HG03139 (cell line): ENCODE data around the gene WDR73.

Source experiments
- ATAC-seq: cut with Tn5 transposase; IDR thresholded peaks from one replicate; pipeline ENCODE4 v1.9.1; 2021; ENCODE audit not compliant: unreplicated experiment

WDR73 gene

DNA sequence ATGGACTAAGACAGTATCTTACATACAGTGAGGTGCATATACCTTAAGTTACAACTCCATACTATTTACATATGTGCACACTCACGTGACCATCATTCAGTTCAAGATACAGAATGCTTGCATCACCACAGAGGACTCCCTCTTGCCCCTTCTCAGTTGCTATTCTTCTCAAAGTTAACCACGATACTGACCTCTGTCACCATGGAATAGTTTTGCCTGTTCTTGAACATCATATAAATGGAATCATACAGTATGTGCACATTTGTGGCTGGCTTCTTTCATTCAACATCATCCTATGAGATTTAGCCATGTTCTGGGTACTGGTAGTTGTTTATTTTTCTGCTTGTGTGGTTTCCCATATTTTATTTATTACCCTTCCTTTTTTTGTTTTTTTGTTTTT, 63.7 kb downstream of the WDR73 start:
- no peak for ATAC-seq
